Liver (tissue), 9 donors: ENCODE results near the gene LETMD1. TPM values are rescaled to one million over a fixed set of nuclear protein-coding genes. Genes with fewer than 3 reads are reported as not detected.

Experiments used
- DNase-seq: peaks from one replicate; pipeline ENCODE4 v3.0.0-alpha.2; 2017; ENCODE audit warnings: low spot score
- H3K27ac ChIP-seq, 2 donors: one replicate each; pipeline ENCODE4 v1.7.0; 2013; ENCODE audit warnings: inconsistent platforms in 2 of 2, low read length in 2 of 2, control low read depth in 1 of 2, low read depth in 1 of 2, mild to moderate bottlenecking in 1 of 2
- H3K27me3 ChIP-seq, 4 donors: one replicate each; pipeline versions ENCODE4 v1.6.1 to v1.7.0; 2013; ENCODE audit warnings: low read length in 3 of 4, inconsistent platforms in 1 of 4, mild to moderate bottlenecking in 1 of 4, moderate library complexity in 1 of 4; ENCODE audit not compliant: control insufficient read depth in 4 of 4, insufficient read depth in 4 of 4
- H3K36me3 ChIP-seq, 4 donors: one replicate each; pipeline versions ENCODE4 v1.6.1 to v1.7.0; 2013; ENCODE audit warnings: low read length in 3 of 4, mild to moderate bottlenecking in 3 of 4, low read depth in 1 of 4, moderate library complexity in 1 of 4; ENCODE audit not compliant: control insufficient read depth in 4 of 4, insufficient read depth in 3 of 4
- H3K4me1 ChIP-seq, 4 donors: one replicate each; pipeline versions ENCODE4 v1.6.1 to v1.7.0; 2013; ENCODE audit warnings: low read length in 3 of 4, mild to moderate bottlenecking in 3 of 4, moderate library complexity in 1 of 4; ENCODE audit not compliant: control insufficient read depth in 4 of 4, insufficient read depth in 4 of 4
- H3K4me3 ChIP-seq, 3 donors: one replicate each; pipeline versions ENCODE4 v1.6.1 to v1.7.0; 2013; ENCODE audit warnings: low read length in 3 of 3, control low read depth in 1 of 3, low read depth in 1 of 3, mild to moderate bottlenecking in 1 of 3
- H3K9ac ChIP-seq, 2 donors: one replicate each; pipeline ENCODE4 v1.7.0; 2013; ENCODE audit warnings: low read length in 2 of 2, mild to moderate bottlenecking in 2 of 2, moderate library complexity in 2 of 2, control low read depth in 1 of 2, low read depth in 1 of 2
- H3K9me3 ChIP-seq, 4 donors: one replicate each; pipeline versions ENCODE4 v1.6.1 to v1.7.0; 2013; ENCODE audit warnings: low read length in 3 of 4; ENCODE audit not compliant: control insufficient read depth in 4 of 4
- EGR1 ChIP-seq, 2 donors: IDR thresholded peaks; 2 replicates each; pipeline ENCODE4 v1.6.1; 2016 to 2018; ENCODE audit warnings: antibody characterized with exemption in 2 of 2, low read depth in 2 of 2
- FOXA1 ChIP-seq: IDR thresholded peaks from 2 replicates; pipeline ENCODE4 v1.6.1; 2016; ENCODE audit warnings: antibody characterized with exemption
- FOXA2 ChIP-seq: IDR thresholded peaks from 2 replicates; pipeline ENCODE4 v1.6.1; 2016; ENCODE audit warnings: antibody characterized with exemption
- GABPA ChIP-seq, 2 donors: IDR thresholded peaks in 1 of 2; conservative IDR thresholded peaks in 1 of 2; 2 replicates each; pipeline ENCODE4 v1.6.1; 2016; ENCODE audit warnings: antibody characterized with exemption in 2 of 2, mild to moderate bottlenecking in 1 of 2, moderate library complexity in 1 of 2
- HNF4A ChIP-seq, 2 donors: conservative IDR thresholded peaks; 2 replicates each; pipeline ENCODE4 v1.6.1; 2016; ENCODE audit warnings: antibody characterized with exemption in 2 of 2, mild to moderate bottlenecking in 2 of 2
- HNF4G ChIP-seq: IDR thresholded peaks from 2 replicates; pipeline ENCODE4 v1.6.1; 2016; ENCODE audit warnings: antibody characterized with exemption
- JUND ChIP-seq, 2 donors: IDR thresholded peaks; 2 replicates each; pipeline ENCODE4 v1.6.1; 2016; ENCODE audit warnings: antibody characterized with exemption in 2 of 2
- NR2F2 ChIP-seq: IDR thresholded peaks from 2 replicates; pipeline ENCODE4 v1.6.1; 2016; ENCODE audit warnings: antibody characterized with exemption
- RAD21 ChIP-seq, 2 donors: IDR thresholded peaks; 2 replicates each; pipeline ENCODE4 v1.6.1; 2016; ENCODE audit warnings: antibody characterized with exemption in 2 of 2, mild to moderate bottlenecking in 2 of 2
- RXRA ChIP-seq, 2 donors: IDR thresholded peaks; 2 replicates each; pipeline ENCODE4 v1.6.1; 2017 to 2018; ENCODE audit warnings: antibody characterized with exemption in 2 of 2, mild to moderate bottlenecking in 1 of 2
- SP1 ChIP-seq: IDR thresholded peaks from 2 replicates; pipeline ENCODE4 v1.6.1; 2018; ENCODE audit warnings: antibody characterized with exemption, mild to moderate bottlenecking
- TAF1 ChIP-seq: conservative IDR thresholded peaks from 2 replicates; pipeline ENCODE4 v1.6.1; 2016; ENCODE audit warnings: antibody characterized with exemption, mild to moderate bottlenecking
- YY1 ChIP-seq: IDR thresholded peaks from 2 replicates; pipeline ENCODE4 v1.6.1; 2016; ENCODE audit warnings: antibody characterized with exemption, mild to moderate bottlenecking
- WGBS: extraction: QIAGEN DNeasy Blood & Tissue Kit; methylation state at CpG from one replicate; pipeline ENCODE4 v1.1.7; 2013; 5-methylcytosine and 5-hydroxymethylcytosine counted together
- polyA plus RNA-seq, 2 donors: library from polyadenylated mRNA; stranded (reverse) in 1 of 2; unstranded in 1 of 2; fragments of 200-250 nt in 1 of 2; fragments of >200 nt in 1 of 2; fragmentation: Nextera tagmentation in 1 of 2; extraction: Ambion mirVana in 1 of 2; gene quantifications; one replicate each; pipeline versions ENCODE4 v1.2.1 to v1.2.3, GENCODE V29; 2013 to 2015
- total RNA-seq, 2 donors: library from RNA; depleted of rRNA; stranded (reverse); fragments of >200 nt; gene quantifications; one replicate each; pipeline ENCODE4 v1.2.3, GENCODE V29; 2014
- TF ChIP-seq, protein P1 (sequence below): fragments of 150-350 bp; IDR thresholded peaks from 2 replicates; pipeline ENCODE4 v1.5.1; 2017; ENCODE audit warnings: improper control_type of control experiment, low read depth, low read length; ENCODE audit not compliant: missing input control
- TF ChIP-seq, protein P2 (sequence below): IDR thresholded peaks from 2 replicates; pipeline ENCODE4 v1.6.1; 2016; ENCODE audit warnings: antibody characterized with exemption
- TF ChIP-seq, protein P3 (sequence below): IDR thresholded peaks from 2 replicates; pipeline ENCODE4 v1.6.1; 2016; ENCODE audit warnings: antibody characterized with exemption
- TF ChIP-seq, protein P4 (sequence below): IDR thresholded peaks from 2 replicates; pipeline ENCODE4 v1.6.1; 2016; ENCODE audit warnings: antibody characterized with exemption, mild to moderate bottlenecking
- donor health status: healthy.
- donor health status: healthy.
- donor health status: healthy.
- donor health status: healthy.
- donor health status: healthy.

Gene LETMD1
- total and polyA plus RNA-seq, 4 donors: 17.6 to 41.0 (median 22.5) TPM

DNA sequence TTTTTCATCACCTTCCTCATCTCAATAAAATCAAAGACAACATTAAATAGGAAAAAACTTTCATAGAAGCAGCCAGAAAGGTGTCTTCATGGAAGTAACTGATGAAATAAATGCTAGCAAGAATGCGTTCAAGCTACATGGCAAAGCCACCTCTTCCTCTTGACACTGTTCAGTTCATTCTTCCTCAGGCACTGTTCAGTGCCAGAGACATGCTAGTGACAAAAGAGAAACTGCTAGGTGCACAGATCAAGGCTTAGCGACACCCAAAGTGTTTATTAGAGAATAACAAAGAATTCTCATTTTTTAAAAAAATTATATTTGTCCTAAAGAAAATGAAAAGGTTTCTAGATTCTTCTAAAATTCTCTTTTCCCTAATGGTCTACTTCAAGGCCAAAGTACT lies 29.2 kb upstream of the LETMD1 start:
- DNase-seq: no peak
- H3K27me3 ChIP-seq: no peaks in the 10 kb centered on the region
- peaks cover 7 to 25% (median 16%) of the 10 kb centered on the region in 4 donors for H3K4me1 ChIP-seq
- H3K9me3 ChIP-seq: no peaks in the 10 kb centered on the region
- no peak for TF ChIP-seq HNF4G
- TF ChIP-seq RAD21 (IDR thresholded peaks at IDR 0.05): no peak
- TF ChIP-seq SP1: no peak
- no peak for TF ChIP-seq HNF4A (conservative IDR thresholded peaks at IDR 0.05)
- TF ChIP-seq RXRA (IDR thresholded peaks at IDR 0.05): no peak
- no peak for TF ChIP-seq NR2F2
- H3K27ac ChIP-seq: no peak overlapping the region
- H3K4me3 ChIP-seq: no peak overlapping the region
- H3K9ac ChIP-seq: no peak overlapping the region
- H3K36me3 ChIP-seq: no peaks in the 10 kb centered on the region
- WGBS: 95% methylated on average over 2 of the region's 2 CpGs

DNA sequence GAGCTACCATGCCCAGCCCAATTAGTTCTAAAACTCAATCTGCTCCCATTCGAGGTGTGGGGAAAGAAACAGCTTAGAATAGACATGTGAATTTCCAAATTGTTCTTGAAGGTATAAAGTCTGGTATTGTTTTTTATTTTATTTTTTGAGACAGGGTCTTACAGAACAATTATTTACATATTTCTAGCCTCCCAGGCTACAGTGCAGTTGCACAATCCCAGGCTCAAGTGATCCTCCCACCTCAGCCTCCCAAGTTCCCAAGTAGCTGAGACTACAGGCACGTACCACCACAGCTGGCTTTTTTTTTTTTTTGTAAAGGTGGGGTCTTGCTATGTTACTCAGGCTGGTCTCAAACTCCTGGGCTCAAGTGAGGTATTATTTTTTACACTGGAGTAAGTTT lies 28.2 kb upstream of the LETMD1 start:
- H3K4me3 ChIP-seq: no peak overlapping the region
- H3K9me3 ChIP-seq: no peaks in the 10 kb centered on the region
- no peak for DNase-seq
- H3K36me3 ChIP-seq: no peaks in the 10 kb centered on the region
- H3K4me1 ChIP-seq: peaks cover 3 to 27% (median 16%) of the 10 kb centered on the region in 4 donors
- WGBS: 92% methylated on average over 2 of the region's 2 CpGs
- H3K27me3 ChIP-seq: no peaks in the 10 kb centered on the region
- H3K27ac ChIP-seq: no peak overlapping the region
- TF ChIP-seq FOXA2 (no peak), JUND (IDR thresholded peaks at IDR 0.05) (no peak), HNF4G (no peak), RAD21 (IDR thresholded peaks at IDR 0.05) (no peak), EGR1 (IDR thresholded peaks at IDR 0.05; ENCODE audit: low read depth in 2 of 2) (no peak), FOXA1 (no peak), HNF4A (conservative IDR thresholded peaks at IDR 0.05) (no peak), YY1 (no peak), RXRA (IDR thresholded peaks at IDR 0.05) (no peak), GABPA (IDR thresholded peaks at IDR 0.05 in 1 of 2, conservative IDR thresholded peaks at IDR 0.05 in 1 of 2) (no peak), SP1 (no peak), NR2F2 (no peak), TAF1 (no peak)
- TF ChIP-seq, protein P1, sequence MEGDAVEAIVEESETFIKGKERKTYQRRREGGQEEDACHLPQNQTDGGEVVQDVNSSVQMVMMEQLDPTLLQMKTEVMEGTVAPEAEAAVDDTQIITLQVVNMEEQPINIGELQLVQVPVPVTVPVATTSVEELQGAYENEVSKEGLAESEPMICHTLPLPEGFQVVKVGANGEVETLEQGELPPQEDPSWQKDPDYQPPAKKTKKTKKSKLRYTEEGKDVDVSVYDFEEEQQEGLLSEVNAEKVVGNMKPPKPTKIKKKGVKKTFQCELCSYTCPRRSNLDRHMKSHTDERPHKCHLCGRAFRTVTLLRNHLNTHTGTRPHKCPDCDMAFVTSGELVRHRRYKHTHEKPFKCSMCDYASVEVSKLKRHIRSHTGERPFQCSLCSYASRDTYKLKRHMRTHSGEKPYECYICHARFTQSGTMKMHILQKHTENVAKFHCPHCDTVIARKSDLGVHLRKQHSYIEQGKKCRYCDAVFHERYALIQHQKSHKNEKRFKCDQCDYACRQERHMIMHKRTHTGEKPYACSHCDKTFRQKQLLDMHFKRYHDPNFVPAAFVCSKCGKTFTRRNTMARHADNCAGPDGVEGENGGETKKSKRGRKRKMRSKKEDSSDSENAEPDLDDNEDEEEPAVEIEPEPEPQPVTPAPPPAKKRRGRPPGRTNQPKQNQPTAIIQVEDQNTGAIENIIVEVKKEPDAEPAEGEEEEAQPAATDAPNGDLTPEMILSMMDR: no peak
- TF ChIP-seq, protein P2, sequence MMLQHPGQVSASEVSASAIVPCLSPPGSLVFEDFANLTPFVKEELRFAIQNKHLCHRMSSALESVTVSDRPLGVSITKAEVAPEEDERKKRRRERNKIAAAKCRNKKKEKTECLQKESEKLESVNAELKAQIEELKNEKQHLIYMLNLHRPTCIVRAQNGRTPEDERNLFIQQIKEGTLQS: no peak
- TF ChIP-seq, protein P3, sequence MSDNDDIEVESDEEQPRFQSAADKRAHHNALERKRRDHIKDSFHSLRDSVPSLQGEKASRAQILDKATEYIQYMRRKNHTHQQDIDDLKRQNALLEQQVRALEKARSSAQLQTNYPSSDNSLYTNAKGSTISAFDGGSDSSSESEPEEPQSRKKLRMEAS: no peak
- TF ChIP-seq, protein P4, sequence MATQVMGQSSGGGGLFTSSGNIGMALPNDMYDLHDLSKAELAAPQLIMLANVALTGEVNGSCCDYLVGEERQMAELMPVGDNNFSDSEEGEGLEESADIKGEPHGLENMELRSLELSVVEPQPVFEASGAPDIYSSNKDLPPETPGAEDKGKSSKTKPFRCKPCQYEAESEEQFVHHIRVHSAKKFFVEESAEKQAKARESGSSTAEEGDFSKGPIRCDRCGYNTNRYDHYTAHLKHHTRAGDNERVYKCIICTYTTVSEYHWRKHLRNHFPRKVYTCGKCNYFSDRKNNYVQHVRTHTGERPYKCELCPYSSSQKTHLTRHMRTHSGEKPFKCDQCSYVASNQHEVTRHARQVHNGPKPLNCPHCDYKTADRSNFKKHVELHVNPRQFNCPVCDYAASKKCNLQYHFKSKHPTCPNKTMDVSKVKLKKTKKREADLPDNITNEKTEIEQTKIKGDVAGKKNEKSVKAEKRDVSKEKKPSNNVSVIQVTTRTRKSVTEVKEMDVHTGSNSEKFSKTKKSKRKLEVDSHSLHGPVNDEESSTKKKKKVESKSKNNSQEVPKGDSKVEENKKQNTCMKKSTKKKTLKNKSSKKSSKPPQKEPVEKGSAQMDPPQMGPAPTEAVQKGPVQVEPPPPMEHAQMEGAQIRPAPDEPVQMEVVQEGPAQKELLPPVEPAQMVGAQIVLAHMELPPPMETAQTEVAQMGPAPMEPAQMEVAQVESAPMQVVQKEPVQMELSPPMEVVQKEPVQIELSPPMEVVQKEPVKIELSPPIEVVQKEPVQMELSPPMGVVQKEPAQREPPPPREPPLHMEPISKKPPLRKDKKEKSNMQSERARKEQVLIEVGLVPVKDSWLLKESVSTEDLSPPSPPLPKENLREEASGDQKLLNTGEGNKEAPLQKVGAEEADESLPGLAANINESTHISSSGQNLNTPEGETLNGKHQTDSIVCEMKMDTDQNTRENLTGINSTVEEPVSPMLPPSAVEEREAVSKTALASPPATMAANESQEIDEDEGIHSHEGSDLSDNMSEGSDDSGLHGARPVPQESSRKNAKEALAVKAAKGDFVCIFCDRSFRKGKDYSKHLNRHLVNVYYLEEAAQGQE: no peak
- H3K9ac ChIP-seq: no peak overlapping the region
